HTERT RPE-1 (cell line): ENCODE measurements around the gene VANGL2.

Experiments
- in situ Hi-C: fragments of 300-500 bp; cut with MboI; formaldehyde crosslinking; loops from 4 replicates; pipeline ENCODE4 v1.14.3; 2020; ENCODE audit warnings: low sequenced_read_pairs

Gene VANGL2

DNA sequence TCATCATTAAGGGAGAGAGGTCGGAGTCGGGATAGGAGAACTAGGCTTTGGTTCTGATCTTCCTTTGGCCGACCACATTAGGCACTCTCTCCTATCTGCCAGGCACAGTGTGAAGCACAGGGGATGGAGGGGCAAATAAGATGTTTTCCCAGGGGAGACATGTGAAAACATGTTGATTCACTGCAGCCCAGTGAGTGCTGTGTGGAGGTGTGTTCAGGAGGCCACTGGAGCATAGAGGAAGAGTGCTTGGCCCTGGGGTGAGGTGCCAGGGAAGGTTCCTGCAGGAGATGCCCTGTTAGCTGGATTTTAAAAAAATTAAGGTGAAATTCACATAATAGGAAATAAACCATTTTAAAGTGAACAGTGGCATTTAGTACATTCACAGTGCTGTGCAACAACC lies 3.7 kb downstream of the VANGL2 start:
- in situ Hi-C loops, result no loop called here

DNA sequence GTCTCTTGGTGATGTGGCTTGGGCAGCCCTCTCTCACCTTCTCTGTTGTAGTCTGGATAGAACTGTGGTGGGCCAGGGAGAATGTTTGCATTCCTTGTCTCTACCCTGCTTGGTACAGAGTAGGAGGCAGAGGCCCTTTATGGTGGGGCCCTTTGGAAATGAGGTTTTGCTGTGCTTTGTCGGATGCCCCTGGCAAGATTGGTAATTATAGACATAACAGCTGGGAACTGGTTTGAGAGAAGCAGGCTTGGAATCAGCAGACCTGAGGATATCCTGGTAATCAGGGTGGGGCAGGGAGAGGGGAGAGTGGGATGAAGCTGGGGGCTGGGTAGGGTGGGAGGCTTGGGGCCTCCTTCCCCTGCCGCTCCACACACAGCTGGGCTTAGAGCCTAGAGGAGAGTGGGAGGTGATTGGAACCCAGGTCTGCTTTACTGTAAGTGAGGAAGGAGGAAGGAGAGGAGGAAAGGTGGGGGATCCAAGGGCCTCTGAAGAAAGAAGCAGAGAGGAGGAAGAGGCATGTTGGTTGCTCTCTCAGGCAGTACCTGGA lies 5.0 kb downstream of the VANGL2 start:
- in situ Hi-C loops, result no loop called here

DNA sequence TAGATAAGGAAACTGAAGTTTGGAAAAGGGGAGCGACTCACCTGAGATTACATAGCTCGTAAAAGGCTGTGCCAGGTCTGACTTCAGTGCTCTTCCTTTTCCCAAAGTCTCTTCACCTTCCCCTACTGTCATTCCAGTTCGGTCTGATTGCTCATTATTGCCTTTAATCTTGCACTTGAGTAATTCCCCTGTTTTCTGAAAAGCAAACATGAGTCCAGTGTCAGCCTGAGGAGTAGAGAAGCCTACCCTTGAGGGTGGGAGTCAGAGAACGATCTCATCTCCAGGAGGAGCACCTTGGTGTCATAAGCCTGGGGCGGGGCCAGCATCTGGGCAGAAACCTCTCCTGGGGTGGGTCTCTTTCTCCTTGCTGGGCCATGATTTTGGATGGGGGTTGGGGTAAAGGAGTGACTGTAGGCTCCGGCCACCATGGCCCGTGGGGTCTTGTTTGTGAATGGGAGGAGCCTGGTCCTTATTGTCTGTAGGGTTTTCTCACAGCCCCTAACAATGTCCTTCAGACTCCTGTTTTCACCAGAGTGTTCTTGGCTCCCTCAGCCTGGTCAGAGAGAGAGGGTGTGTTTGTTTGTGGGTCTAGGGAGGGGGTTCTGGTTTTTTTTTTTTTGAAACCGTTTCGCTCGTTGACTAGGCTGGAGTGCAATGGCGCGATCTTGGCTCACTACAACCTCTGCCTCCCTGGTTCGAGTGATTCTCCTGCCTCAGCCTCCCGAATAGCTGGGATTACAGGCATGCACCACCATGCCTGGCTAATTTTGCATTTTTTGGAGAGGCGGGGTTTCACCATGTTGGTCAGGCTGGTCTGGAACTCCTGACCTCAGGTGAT lies 6.0 kb downstream of the VANGL2 start:
- in situ Hi-C loops, result no loop called here

DNA sequence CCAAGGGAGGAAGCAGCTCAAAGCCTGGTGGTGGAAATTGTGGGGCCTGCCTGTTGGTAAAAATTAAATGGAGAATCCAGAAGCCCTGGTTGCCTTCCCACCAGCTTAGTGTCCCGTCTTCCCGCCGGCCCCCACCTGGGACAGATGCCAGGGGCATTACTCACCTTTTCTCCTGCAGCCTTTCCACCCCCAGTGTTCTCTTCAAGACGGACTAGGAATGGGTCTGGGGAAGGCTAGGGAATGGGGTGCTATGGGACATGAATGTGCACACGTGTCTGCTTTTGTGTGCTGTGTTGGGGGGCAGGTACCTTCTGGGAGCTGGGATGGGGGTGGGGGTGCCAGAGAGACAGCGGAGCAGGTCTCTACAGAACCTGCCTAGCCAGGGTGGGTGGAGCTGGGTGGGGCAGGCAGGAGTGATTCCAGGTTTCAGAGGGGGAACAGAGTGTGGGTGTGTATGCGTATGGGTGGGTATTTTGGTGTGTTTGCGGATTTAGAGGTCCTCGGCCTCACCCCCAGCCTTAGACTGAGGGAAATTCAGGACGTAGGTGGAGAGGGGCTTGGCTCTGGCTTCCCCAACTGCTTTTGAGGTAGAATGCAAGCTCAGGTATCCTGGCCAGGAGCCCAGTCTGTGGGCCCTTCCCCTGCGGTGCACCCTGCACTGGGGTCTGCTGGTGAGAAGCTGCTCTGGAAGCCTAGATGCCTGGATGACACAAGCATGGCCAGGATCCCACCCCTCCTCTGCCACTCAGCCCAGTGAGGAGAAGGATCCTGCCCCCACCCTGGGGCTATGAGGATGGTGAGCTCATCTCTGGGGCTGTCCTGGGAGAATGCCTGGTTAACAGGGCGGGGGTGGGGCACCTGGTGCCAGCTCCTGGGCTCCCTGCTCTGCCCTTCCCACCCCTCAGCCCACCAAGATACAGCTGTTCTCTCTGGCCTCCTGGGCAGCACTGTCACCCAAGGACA lies 7.8 kb downstream of the VANGL2 start:
- in situ Hi-C loops, result no loop called here

DNA sequence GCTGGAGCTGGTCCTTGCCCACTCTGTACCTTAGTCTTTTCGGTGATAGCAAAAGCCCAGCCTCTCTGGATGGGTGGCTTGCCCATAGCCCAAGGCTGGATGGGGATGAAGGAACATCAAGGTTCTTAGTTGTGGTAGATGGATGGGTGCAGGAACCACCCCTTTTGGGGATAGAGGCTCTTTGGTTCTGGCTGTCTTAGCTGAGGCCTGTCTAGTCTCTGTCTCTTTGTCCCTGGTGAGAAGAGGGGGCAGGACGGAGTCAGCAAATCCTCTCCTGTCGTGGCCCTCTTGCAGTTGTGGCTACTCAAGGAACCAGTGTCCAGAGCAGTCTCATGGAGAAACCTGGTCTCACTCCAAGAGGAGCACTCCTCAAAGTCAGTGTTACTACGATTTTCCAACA lies 8.5 kb downstream of the VANGL2 start:
- in situ Hi-C loops, result no loop called here

DNA sequence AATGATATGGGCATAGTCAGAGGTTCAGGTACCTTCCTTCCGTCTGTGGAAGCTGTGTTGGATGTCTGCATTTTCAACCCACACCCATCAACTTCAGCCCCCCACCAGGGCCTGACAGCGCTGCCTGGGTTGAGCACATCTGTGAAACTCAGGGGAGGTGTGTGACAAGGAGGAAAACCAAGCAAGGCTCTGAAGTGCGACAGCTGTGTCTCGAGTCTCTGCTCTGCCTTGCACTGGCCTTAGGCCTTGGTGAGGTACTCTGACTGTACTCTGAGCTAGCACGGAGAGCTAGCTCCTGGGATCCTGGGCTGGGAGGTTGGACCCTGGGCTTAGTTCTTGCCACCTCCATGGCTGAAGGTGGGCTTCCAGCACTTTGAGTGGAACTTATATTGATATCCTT lies 9.1 kb downstream of the VANGL2 start:
- in situ Hi-C loops, result no loop called here

DNA sequence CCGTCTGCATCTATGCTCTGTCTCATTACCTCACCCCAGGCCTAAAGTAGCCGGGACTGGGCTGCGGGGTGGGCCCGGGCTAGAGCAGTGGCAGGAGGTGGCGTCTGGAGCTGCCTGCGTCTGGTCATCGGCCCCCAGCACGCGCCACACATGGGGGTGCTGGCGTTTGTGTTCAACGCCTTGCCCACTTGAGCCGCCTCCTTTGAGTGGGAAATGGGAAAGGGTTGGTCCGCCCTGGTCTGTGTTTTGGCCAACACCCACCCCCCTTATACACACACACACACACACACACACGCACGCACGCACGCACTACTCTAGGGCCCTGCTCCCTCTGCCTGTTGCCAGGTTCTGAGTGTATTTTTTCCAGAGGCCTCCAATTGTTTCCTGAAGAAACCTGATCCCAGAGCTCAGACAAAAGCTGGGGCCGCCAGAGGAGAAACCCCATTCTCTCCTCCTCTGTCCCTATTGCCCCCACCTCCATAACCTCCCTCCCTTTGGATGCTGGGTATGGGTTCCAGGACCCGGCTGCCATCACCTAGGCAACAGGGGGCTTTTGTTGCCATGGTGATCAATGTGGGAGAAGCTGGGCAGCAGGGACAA lies 10.1 kb downstream of the VANGL2 start:
- in situ Hi-C loops, result no loop called here

DNA sequence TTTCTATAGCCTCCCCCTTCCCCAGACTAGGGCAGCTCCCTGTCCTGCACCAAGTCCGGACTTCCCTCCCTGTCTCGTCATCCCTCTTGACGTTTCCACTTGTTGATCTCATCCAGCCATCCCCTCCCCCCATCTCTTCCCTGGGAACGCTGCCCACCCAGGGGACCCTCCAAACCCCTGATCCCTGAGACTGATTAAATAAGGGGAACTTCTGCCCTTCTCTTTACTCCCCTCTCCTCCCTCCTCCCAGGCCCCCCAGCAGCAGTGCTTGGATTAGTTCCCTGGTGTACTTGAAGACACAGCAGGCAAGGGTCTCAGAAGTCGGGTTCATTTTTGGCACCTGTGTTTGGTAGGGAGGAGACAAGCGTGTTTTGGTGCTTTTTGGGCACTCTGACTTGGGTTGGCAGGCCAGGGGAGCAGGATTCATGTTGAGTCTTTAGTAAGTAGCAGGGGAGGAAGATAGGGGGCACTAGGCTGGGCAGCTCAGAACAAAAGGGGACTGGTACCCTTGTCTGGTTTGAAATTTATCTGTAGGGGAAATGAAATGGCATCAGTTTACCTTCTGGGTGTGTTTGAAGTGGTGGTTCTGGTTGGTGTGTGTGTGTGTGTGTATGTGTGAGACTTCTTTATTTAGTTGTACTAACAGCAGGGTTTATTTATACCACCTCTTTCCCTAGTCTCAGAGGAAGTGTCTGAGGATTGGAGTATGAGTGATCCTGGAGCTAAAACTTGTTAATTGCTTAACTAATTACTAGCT lies 11.1 kb downstream of the VANGL2 start:
- in situ Hi-C loops, result no loop called here

DNA sequence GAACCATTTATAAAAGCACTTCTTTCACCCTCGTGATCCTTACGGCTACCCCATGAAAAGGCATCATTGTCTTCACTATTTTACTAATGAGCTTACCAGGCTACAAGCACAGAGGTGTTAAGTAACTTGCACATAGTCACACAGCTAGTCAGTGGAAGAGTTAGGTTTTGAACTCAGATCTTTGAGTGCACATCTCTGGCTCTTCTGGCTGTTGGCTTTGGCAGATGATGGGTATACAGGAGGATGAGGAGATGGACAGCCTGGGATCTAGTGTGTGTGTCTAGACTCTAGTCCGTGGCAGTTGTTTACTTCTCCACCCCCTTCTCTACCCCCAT lies 11.6 kb downstream of the VANGL2 start:
- in situ Hi-C loops, result no loop called here

DNA sequence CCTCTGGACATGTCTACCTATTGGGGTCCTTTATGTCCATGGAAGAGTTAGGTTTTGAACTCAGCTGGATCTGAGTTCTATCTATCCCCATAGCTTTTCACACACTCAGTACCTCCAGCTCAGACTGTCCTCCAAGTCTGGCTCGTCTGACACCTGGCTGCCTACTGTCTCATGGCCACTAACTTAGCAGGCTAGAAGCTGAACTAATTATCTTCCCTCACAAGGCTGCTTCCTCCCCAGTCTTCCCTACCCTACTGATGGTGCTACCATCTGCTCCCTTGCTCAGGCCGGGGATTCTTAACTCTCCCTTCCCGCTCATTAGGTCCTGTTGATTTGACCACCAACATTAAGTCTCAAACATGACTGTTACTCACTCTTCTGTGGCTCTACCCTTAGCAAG lies 13.4 kb downstream of the VANGL2 start:
- in situ Hi-C loops, result no loop called here

DNA sequence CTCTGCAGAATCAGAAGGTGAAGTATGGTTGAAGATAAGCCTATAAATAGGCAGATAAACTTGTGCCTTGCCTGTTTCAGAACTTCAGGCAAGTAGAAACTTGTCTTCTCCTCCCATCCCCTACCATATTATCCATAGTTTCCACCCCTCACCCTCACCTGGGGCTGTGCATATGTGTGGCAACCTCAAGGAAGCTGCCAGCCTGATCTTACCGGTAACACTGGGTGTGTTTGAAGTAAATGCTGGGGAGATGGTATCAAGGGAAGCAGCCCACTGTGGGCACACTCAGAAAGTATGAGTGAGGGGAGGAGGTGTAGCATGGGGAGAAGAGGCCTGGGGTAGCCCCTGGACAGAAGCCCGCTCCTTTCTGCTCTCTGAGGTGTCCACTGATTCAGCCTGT lies 14.5 kb downstream of the VANGL2 start:
- in situ Hi-C loops, result no loop called here

DNA sequence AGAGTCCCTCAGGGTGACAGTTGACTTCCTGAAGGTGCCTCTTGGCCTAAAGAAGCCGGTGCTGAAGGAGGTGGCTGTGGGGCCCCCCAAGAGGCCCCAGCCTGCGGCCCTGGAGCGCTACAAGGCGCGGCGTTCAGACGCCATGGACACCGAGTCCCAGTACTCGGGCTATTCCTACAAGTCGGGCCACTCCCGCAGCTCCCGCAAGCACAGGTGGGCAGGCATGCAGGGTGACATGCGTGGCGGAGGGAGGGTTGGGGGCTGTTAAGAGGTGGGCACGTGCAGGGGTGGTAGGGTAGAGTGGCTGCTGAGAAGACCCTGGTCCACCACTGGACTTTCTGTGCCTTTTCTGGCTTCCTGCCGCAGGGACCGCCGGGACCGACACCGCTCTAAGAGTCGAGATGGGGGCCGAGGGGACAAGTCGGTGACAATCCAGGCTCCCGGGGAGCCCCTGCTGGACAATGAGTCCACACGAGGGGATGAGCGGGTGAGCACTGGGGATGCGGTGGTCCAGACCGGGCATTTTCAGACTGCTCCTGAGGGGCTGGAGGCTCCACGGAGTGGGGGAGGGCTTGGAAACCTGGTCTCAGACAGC lies 15.4 kb downstream of the VANGL2 start:
- in situ Hi-C loops, result no loop called here

DNA sequence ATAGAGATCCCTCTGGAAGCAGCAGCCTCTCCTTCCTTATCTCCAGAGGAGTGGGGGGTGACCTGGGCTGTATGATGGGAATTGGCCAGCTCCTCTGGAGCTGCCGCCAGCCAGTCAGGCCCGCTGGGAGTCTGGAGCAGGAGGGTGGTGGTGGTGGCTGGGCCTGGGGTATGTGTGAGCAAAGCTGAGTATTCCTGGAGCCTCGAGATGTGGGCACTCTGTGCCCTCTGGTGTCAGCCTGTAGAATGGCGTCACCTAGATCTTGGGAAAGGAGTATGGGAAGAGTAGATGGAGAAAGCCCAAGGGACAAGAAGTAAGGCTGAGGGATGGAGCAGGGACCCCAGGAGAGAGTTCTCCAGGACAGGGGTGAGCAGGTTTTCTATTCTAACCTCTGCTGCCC lies 16.0 kb downstream of the VANGL2 start:
- in situ Hi-C loops, result no loop called here

DNA sequence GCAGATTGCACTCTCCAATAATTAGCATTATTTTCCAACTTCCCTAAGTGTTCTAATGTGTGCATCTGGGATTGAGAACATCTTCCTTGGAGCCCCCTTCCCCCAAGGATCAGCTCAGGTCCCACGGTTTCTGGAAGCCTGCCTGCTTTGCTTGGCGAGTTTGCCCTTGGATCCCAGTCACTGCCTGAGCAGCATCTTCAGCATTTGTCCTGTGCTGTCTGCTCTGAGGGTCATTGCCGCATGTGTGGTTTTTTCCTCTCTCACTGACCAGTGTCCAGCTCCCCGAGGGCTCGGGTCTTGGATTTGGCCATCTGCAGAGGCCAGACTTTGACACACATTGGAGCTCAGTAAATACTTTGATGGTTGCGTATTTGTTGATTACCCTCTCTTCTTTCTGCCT lies 18.1 kb downstream of the VANGL2 start:
- in situ Hi-C loops, result no loop called here

DNA sequence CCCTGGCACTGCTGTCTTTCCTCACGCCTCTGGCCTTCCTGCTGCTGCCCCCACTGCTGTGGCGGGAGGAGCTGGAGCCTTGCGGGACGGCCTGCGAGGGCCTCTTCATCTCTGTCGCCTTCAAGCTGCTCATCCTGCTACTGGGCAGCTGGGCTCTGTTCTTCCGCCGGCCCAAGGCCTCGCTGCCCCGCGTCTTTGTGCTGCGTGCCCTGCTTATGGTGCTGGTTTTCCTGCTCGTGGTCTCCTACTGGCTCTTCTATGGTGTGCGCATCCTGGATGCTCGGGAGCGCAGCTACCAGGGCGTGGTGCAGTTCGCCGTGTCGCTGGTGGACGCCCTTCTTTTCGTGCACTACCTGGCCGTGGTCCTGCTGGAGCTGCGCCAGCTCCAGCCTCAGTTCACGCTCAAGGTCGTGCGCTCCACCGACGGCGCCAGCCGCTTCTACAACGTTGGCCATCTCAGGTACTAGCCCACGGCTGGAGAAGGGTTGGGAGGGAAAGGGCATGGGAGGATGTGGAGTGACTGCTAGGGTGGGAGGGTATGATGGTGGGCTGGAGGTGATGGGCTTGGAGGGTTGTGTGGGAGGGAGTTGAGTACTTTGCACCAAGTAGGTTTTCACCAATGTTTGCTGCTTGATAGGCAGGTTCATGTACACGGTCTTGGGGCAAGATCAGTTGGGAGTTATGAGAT lies 18.9 kb downstream of the VANGL2 start:
- in situ Hi-C loops, result no loop called here

DNA sequence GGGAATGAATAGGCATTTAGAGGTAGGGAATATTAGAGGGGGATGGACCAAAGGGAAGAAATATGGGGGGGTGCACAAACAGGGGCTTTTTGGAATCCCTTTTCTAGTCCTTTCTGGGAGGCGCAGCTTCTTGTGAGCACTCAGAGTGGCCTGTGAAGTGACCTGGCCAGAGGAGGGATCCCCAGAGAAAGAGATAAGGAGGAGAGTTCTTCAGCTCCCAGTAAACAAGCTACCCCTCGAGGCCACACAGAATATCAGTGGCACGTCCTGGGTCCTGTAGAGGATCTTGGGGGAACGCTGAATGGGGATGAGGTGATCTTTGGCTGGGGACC lies 19.4 kb downstream of the VANGL2 start:
- in situ Hi-C loops, result no loop called here

DNA sequence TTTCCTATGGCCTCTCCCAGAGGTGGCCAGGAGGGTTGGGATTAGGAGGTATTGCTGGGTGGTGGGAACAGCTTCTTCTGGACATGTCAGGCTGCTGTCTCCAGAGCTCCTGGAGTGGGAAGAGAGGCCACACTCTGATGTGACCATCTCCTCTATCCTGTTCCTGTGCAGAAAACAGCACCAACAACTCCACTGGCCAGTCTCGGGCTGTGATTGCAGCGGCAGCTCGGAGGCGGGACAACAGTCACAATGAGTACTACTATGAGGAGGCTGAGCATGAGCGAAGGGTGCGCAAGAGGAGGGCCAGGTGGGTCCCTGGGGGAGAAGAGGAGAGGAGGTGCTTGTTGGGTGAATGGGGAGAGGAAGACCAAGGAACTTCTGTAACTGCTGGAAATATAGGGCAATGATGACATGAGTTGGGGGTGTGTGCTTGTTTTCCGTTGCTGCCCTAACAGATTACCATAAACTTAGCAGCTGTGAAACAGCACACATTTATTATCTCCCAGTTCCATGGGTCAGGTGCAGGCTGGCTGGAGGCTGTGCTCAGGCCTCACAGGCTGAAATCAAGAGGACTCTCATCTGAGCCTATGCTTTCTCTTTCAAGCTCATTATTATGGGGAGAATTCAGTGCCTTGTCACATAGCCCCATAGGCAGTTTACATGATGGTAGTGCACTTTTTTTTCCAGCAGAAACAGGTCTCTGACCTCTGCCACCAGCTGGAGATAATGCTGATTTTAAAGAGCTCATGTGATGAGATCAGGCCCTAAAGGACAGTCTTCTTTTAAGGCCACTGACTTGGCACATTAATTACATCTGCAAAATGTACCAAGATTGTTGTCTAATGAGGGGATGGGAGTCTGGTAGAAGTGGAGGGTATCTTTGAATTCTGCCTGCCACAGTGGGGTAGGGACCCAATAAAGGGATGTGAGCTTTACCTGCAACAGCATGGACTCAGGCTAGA lies 20.8 kb downstream of the VANGL2 start:
- in situ Hi-C loops, result no loop called here

DNA sequence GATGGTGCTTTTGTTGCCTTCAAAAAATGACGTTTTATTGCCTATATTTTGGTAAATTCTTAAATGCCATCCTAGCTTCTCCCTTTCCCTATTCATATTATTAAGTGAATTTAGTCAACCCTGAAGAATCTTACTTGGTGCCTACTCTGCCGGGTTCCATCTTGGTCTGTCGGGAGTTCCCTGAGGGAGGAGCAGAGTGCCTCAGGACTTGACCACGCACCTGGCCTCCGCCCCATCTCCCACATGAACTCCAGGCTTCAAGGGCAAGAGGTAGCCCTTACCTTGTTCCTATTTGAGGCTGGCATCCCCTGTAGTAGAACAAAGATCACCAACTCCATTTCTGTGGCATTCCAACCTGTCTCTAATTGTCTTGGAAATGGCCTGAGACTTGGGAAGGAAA lies 21.5 kb downstream of the VANGL2 start:
- in situ Hi-C loops, result no loop called here

DNA sequence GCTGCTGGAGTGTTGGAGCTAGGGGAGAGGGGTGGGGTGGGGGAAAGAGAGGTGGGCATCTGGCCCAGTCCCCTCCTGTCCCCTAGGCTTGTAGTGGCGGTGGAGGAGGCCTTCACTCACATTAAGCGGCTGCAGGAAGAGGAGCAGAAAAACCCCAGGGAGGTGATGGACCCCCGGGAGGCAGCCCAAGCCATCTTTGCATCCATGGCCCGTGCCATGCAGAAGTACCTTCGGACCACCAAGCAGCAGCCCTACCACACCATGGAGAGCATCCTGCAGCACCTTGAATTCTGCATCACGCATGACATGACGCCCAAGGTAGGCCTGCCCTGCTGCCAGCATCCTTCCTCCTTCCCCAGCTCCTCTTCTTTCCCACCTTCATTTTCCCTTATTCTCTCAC lies 23.6 kb downstream of the VANGL2 start:
- in situ Hi-C loops, result no loop called here
